Measurements from ENCODE around the gene PPP1R2.

PPP1R2 gene

DNA sequence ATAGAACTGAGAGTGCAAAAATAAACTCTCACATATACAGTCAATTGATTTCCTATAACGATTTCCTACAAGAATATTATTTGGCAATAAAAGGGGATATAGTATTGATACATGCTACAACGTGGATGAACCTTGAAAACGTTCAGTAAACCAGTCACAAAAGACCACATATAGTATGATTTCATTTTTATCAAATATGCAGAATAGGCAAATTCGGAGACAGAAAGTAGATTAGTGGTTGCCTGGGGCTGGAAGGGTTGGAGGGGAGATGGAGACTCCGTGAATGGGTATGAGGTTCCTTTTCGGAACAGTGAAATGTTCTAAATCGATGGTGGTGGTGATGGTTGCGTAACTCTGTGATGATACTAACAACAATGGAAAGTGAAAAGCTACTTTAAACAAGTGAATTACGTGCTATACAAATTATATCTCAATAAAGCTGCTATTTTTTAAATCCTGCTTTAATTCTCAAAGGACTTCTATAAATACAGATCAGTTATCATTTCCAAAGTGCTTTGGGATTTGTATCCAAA, 34.6 kb upstream of the PPP1R2 start:
- ChIA-PET POLR2A (no interaction called here), CTCF (interaction anchor here (0.5 to 0.6 kb wide), 2 partner anchors 43 to 553 kb away, joined by 3 to 4 read pairs; no protein-coding TSS in a partner anchor)
- Histone ChIP-seq H3K4me3 (ENCODE audit: low read depth, low read length) (no peak overlapping the region), H3K4me1 (ENCODE audit: control insufficient read depth, insufficient read depth, low read length) (no peaks in the 10 kb centered on the region), H3K27ac (ENCODE audit: extremely low read depth, low read depth, low read length) (no peak overlapping the region), H3K9me3 (ENCODE audit: control insufficient read depth, insufficient read depth, low read depth, low read length) (no peaks in the 10 kb centered on the region), H3K36me3 (ENCODE audit: control insufficient read depth in 2 of 2, insufficient read depth in 1 of 2, low read length in 2 of 2) (no peaks in the 10 kb centered on the region)
- TF ChIP-seq PRDM1 (tag by site-specific recombination; IDR thresholded peaks at IDR 0.05) (0 out of 2 replicates have a peak, but pooled peaks have one; percentile 43), ZNF501 (tag by site-specific recombination; IDR thresholded peaks at IDR 0.05) (no peak)

DNA sequence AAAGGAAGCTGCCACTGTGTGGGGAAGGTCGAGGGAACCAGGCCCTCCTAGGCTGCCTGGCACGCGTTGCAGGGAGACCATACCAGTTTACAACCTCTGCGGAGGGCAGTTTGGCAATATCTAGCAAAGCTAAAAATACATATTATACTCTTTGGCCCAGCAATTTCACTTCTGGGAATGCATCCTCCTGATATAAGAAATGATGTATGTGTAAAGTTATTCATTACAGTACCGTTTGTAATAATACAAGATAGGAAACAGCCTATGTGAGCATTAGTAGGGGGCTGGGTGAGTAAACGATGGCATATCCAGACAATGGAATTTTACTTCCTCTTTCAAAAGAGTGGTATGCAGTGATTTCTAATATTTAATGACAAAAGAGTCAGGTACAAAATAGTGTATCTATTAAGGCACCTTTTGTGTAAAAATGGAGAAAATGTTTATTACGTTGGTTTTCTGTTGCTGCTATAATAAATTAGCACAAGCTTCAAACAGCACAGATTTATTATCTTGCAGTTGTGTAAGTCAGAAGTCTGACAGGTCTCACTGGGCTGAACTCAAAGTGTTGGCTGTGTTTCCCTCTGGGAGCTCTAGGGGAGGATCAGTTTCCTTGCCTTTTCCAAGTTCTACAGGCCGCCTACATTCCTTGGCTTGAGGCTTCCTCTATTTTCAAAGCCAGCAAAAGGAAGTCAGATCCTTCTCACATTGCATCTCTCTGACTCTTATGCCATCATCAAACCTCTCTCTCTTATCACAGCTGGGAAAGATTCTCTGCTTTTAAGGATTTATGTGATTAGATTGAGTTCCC, 31.6 kb upstream of the PPP1R2 start:
- H3K4me3 ChIP-seq (ENCODE audit: low read depth, low read length) = no peak overlapping the region
- no peaks in the 10 kb centered on the region for H3K36me3 ChIP-seq (ENCODE audit: control insufficient read depth in 2 of 2, insufficient read depth in 1 of 2, low read length in 2 of 2)
- ChIA-PET POLR2A (no interaction called here), CTCF (no interaction called here)
- no peaks in the 10 kb centered on the region for H3K4me1 ChIP-seq (ENCODE audit: control insufficient read depth, insufficient read depth, low read length)
- TF ChIP-seq GLI2 (tag by site-specific recombination; IDR thresholded peaks at IDR 0.05; ENCODE audit: borderline replicate concordance, low read depth) (no peak), ZNF211 (tag by site-specific recombination; IDR thresholded peaks at IDR 0.05; ENCODE audit: low read depth) (no peak), PRDM1 (tag by site-specific recombination; IDR thresholded peaks at IDR 0.05) (no peak), GFI1B (tag by site-specific recombination; IDR thresholded peaks at IDR 0.05) (no peak), ZNF707 (tag by site-specific recombination; IDR thresholded peaks at IDR 0.05) (no peak), ZNF16 (tag by site-specific recombination; IDR thresholded peaks at IDR 0.05; ENCODE audit: low read depth) (no peak), ZNF114 (tag by site-specific recombination; IDR thresholded peaks at IDR 0.05) (no peak), ZNF132 (tag by site-specific recombination; IDR thresholded peaks at IDR 0.05; ENCODE audit: borderline replicate concordance) (no peak), ZNF169 (tag by site-specific recombination; IDR thresholded peaks at IDR 0.05) (no peak), ZNF24 (tag by site-specific recombination; IDR thresholded peaks at IDR 0.05) (no peak), ZBTB1 (tag by site-specific recombination; IDR thresholded peaks at IDR 0.05) (no peak), KLF7 (tag by site-specific recombination; IDR thresholded peaks at IDR 0.05; ENCODE audit: borderline replicate concordance) (no peak), ZFHX2 (tag by site-specific recombination; conservative IDR thresholded peaks at IDR 0.05) (no peak), ZNF596 (tag by site-specific recombination; IDR thresholded peaks at IDR 0.05) (no peak), ZEB2 (tag by site-specific recombination; IDR thresholded peaks at IDR 0.05) (no peak), SP7 (tag by site-specific recombination; IDR thresholded peaks at IDR 0.05) (no peak), ZBTB17 (tag by site-specific recombination; IDR thresholded peaks at IDR 0.05) (no peak), ZNF274 (IDR thresholded peaks at IDR 0.05; ENCODE audit: low read length) (no peak), ZNF274 (tag by site-specific recombination; IDR thresholded peaks at IDR 0.05; ENCODE audit: borderline replicate concordance) (no peak)
- TF ChIP-seq, protein P1, sequence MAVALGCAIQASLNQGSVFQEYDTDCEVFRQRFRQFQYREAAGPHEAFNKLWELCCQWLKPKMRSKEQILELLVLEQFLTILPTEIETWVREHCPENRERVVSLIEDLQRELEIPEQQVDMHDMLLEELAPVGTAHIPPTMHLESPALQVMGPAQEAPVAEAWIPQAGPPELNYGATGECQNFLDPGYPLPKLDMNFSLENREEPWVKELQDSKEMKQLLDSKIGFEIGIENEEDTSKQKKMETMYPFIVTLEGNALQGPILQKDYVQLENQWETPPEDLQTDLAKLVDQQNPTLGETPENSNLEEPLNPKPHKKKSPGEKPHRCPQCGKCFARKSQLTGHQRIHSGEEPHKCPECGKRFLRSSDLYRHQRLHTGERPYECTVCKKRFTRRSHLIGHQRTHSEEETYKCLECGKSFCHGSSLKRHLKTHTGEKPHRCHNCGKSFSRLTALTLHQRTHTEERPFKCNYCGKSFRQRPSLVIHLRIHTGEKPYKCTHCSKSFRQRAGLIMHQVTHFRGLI (tag by site-specific recombination; IDR thresholded peaks at IDR 0.05) = no peak
- TF ChIP-seq, protein P2, sequence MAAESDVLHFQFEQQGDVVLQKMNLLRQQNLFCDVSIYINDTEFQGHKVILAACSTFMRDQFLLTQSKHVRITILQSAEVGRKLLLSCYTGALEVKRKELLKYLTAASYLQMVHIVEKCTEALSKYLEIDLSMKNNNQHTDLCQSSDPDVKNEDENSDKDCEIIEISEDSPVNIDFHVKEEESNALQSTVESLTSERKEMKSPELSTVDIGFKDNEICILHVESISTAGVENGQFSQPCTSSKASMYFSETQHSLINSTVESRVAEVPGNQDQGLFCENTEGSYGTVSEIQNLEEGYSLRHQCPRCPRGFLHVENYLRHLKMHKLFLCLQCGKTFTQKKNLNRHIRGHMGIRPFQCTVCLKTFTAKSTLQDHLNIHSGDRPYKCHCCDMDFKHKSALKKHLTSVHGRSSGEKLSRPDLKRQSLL (tag by site-specific recombination; IDR thresholded peaks at IDR 0.05) = no peak
- H3K9me3 ChIP-seq (ENCODE audit: control insufficient read depth, insufficient read depth, low read depth, low read length) = no peaks in the 10 kb centered on the region
- no peak overlapping the region for H3K27ac ChIP-seq (ENCODE audit: extremely low read depth, low read depth, low read length)
